ENCODE measurements around the gene YWHAB.
A peak's percentile ranks its signal among the peaks of the same experiment; 100 is the strongest.
"Not testable (repeated sequence)": the region's sequence is repeated elsewhere in the genome, so short reads cannot be mapped to it uniquely, and the experiment has no call there.

Gene YWHAB

DNA sequence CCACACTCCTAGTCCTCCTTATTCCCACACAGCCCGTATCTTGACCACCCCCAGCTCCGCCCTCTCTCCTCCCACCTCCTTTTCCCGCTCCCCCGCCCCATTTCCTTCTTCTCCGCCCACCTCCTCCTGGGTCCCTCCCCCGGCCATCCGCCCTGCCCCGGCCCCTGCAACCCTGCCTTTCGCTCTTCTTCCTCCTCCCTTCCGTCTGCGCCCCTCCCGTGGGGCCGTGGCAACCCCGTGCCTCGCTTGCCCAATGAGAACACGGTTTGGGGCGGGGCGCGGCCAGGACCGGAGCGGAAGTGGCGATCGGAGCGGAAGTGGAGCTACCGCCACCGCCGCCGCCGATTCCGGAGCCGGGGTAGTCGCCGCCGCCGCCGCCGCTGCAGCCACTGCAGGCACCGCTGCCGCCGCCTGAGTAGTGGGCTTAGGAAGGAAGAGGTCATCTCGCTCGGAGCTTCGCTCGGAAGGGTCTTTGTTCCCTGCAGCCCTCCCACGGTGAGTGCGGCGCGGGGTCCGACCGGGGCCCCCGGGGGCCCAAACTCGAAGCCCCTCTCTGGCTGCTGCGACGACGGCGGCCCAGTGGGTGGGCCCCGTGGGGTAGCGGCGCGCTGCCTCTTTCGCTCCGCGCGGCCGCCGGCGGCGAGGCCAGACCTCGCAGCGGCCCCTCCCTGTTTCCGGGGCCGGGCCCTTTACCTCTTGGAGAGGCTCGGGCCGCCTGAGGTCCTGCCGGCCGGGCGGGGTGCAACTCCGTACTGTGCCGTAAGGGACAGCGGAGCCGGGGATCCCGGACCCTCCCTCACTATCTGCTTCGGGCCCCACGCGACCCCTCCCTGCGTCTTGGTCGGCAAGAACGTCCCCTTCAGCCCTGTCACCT is at the start of gene YWHAB:
Gene YWHAB, plus strand, starts transcription at position 314 of the 874 bp plus-strand sequence. CDS start 15,829 bp downstream, outside the sequence.
- DNase-seq, result peak; percentile 100

DNA sequence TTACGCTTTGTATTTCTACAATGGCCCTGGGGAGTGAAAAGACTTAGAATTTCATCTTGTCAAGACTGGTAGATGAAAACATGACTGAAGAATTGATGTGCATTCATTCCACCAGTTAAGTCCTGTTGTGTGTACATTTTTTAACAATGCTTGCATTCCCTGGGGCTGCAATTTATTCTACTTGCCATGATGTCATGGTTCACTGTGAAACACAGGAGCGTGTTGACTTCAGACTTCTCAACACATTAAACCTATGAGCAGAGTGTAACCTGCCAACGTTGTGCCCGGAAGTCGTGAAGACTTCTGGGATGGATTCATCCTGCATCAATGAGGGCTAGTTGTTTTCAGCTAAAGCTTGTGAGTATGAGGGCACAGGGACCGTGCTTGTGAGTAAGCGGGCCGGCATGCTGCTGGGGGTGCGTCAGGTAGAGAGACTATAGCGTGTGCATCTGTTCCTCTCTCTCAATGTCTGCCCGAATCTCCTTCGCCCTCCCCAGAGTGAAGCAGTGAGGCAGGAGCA is 48.8 kb upstream of the YWHAB start:
- no peak for DNase-seq

DNA sequence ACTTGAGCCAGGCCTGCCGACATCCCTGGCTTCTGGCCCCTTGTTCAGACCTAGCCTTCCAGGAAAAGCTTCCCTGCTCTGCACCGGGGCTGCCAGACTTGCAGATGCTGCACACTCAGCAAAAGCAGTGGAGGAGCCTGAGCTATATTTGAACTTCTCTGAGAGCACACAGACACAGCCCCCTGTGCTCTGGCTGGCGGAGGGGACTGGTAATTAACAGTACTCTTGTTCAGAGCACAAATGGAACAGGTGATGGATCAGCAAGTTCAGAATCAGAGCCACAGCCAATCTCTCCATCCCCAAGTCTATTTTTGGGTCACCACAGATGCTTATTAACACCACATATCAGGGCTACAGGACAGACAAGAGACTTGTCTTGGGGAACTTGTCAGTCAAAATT is 47.6 kb upstream of the YWHAB start:
- DNase-seq, result peak; percentile 45

DNA sequence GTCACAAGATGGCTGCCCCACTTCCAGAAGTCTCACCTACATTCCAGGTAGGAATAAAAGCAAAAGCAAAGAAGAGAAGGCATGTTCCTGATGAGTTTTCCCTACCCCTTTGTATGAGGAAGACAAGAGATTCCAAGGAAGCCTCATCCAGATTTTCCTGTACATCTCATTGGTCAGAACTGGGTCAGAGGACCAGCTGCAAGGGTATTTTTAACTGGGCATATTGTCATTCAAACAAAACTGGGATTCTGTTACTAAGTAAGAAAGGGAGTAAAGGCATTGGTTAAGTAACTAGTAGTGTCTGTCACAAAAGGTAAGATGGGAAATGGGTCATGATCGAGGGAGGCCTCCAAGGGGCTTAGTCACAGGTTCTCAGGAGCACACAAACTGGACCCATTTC is 47.0 kb upstream of the YWHAB start:
- DNase-seq, result no peak

DNA sequence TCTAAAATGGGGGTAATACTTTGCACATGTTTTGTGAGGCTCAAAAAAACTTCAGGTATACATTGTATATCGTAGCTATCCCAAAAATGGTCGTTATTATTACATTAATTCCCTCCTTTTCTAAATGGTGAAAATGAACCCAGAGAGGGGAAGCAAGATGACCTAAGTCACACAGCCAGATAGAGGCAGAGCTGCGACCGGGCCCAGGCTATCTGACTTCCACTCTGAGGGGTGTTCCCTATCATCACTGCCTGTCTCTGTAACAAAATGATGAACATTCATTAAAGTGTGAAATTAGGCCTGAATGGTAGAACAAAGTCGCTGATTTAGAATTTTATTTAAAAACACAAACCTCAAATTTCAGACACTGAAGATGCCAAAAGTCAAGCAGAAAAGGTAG is 46.0 kb upstream of the YWHAB start:
- no peak for DNase-seq

DNA sequence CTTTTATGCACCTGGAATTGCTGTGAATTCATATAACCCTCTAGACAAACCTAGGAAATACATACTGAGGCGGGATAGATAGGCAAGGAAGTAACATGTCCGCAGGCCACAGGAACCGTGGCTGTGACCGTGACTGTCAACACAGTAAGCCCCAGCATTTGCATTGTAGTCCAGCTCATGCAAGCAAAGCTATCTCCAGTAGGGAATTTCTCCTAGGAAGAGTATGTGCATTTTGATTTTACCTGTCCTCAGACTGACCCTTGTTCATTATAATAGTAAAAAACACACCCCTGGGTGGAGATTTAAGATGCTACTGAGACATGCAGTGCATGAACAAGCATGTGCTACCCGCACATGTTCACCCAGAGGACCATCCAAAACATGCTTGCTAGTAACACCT is 44.7 kb upstream of the YWHAB start:
- DNase-seq, result no peak

DNA sequence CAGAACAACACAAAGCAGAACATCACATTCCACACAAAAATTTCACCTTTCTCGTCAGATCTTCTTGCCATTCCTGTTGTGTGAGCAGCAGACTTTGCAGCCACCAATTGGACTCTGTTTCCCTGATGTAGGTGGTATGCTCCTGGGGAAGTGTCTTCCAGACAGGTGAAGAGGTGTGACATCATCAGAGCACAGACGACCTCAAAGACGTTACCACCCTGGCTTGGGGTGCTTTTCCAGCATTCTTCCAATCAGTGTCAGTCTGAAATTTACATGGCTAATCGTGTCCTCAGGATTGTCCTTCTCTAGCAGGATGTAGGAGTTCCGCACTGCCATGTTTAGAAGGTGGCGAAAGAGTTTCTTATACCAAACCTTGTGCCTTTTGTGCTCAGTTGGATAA is 43.5 kb upstream of the YWHAB start:
- no peak for DNase-seq

DNA sequence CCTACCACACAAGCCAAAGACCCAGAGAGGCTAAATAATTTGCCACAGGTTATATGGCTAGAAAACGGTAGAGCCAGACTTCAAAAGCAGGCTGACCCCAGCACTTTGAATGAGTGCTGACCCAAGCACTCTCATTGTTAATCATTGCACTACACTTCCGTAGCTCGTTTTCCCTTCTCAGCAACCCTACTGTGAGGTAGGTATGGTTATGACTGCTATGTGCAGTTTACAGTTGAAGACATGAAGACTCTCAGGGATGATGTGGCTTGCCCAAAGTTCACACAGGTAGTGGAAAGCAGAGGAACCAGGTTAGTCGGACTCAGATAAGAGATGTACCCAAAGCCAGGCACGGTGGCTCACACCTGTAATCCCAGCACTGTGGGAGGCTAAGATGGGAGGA is 41.6 kb upstream of the YWHAB start:
- DNase-seq, result no peak

DNA sequence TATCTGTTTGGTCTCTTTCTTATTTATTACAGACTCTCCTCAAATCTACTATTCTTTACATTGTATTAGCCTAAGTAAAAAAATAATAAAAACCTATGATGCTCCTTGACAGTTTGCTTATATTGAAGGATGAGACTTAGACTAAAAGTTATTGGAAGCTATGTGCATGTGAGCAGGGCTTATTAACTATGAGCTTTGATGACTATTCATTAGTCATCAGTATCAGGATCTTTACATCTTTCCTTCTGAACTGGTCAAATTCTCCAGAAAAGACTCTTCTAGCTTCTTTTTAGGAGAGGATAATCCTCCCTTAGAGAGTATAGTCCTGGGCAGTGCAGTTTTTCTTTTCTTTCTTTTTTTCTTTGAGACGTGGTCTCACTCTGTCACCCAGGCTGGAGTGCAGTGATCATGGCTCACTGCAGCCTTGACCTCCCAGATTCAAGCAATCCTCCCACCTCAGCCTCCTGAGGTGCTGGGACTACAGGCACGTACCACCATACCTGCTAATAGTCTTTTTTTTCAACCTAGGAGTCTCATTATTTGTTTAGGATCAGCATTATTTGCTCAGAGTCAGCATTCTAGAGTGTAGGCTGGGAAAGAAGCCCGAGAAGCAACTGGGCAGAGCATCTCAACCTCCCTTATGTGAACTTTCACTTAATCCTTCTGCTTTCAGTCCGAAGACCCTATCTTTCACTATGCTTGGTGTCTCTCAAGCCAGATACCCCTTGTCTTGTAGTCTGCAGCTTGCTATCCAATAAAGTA is 37.1 kb upstream of the YWHAB start:
- no peak for DNase-seq

DNA sequence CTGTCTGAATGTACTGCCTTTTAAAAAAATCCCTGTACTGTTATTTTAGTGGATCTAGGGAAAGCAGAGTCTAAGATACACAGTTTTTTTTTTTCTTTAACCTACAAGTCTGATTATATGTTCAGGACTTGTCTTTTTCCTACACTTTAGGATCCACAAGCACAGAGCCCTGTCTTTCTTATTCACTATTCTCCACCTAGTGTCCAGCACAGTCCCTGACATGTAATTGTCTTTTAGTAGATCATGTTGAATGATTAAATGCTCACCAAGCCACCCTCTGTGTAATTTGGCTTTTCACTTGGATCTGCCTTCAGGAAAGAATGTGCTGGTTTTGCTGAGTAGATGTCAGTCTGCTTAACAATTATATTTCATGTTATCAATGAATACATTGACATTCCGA is 35.8 kb upstream of the YWHAB start:
- DNase-seq, result no peak

DNA sequence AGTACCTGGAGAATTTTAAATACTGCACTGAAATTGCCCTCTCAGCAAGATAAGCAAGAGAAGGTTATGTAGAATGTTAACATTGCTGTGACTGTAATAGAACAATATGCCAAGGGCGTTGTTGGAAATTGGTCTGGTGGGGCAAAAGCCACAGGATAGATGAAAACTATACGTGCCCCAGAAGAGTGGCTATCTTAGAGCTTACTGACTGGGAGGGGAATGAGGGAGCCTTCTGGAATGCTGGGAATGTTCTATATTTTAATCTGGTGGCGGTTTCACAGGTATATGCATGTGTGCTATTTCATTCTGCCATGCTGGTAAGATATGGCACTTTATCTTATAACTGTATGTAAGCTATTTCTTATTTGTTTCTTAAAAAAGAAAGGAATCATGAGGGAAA is 35.2 kb upstream of the YWHAB start:
- DNase-seq, result no peak

DNA sequence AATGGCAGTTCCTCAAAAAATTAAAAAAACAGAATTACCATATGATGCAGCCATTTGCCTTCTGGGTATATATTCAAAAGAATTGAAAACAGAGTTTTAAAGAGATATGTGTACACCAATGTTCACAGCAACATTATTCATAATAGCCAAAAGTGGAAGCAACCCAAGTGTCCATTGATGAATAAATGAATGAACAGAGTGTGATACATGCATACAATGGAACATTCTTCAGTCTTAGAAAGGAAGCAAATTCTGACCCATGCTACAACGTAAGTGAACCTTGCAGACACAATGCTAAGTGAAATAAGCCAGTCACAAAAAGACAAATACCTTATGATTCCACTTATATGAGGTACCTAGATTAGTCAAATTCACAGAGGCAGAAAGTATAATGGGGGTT is 34.7 kb upstream of the YWHAB start:
- no peak for DNase-seq

DNA sequence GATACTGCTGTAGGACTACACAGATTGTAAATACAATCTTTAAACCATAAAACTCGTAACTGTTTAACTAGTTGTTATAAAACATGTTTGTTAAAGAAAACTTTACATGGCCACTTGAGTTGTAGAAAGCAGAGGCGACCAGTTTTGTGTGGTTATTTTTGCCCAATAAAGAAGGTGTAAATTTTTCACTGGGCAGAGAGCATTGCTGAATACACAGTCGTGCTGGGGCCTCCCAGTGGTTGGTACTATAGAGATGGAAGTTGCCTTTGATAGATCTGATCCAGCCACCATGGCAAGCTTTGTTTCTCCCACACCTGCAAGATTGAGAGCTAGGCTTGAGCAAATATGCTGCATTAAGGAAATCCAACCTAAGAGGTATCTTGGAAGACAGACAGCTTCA is 34.0 kb upstream of the YWHAB start:
- no peak for DNase-seq

DNA sequence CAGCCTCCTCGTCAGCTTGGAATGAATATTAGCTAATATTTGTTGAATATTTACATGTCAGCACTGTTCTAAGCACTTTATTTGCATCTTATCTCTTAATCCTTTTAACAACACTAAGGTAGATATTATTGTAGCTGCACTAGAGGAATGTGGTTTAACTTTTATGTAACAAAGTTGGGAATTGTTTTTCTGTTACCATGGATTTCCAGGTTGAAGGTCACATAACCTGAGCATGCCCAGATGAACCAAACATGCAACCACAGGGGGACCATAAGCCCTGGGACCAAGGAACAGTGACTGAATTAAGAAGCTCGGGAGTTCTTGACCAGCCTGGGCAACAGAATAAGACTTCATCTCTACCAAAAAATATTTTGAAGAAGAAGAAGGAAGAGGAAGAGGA is 29.1 kb upstream of the YWHAB start:
- no peak for DNase-seq

DNA sequence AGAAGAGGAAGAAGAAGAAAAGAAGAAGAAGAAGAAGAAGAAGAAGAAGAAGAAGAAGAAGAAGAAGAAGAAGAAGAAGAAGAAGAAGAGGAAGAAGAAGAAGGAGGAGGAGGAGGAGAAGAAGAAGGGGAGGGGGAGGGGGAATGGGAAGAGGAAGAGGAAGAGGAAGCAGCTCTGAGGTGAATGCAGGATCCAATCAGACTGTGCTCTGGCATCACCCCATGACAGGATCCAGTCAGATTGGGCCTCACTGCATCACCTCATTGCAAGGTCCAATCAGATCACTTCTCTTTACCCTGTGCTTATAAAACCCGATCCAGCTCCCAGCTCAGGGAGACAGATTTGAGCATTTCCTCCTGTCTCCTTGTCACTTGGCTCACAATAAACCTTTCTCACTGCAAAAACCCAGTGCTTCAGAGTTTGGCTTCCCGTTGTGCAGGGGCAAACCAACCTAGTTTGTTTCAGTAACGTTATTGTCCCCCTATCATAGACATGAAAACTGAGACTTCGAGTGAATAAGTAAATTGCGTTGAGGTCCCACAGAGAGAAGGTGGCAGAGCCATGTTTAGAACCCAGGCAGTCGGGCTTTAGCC is 28.6 kb upstream of the YWHAB start:
- no peak for DNase-seq

DNA sequence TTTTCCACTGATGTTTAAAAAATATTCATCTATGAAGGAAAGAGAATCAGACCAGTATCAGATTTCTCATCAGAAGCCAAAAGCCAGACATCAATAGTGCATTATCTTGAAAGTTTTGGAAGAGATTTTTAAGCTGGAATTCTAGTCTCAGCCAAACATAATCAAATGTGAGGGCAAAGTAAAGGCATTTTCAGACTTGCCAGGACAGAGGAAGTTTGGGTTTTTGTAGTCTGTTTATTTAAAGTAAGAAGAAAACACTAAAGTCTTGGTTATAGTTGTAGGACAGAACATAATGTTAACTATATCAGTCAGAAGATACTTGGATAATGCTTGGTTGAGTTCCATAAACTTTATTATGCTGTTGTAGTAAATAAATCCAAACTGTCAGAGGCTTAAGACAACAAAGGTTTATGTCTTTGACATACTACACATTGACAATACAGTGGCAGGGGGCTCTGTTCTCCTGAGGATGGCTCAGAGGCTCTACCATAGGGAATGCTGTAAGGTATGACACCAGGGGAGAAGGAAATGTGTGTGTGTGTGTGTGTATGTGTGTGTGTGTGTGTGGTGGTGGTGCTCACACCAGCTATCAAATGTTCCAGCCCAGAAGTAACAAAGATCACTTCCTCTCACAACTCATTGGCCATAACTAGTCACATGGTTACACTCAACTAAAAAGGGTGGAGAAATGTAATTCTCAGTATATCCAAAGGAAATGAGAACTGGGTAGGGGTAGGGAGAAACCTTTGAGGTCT is 26.7 kb upstream of the YWHAB start:
- DNase-seq, result no peak

DNA sequence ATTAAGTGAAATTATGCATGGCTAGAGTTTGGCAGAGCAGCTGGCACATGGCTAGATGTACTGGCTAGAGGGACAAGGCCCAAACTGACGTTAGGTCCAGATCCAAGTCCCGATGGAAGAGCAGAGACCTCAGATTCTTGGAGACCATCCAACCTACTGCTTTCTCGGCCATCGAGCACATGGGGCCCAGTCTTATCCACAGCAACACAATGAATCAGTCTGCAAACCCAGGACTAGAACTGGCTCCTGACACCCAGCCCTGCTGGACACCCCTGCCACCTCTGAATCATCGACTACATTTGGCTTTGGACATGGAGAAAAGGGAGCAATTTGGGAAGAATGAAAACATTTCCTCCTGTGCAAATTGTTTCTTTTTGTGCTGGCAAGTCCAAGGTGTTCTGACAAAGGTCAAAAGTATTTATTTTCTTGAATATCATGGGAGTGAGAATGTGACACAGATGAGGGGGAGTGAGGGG is 23.9 kb upstream of the YWHAB start:
- peak; percentile 30 for DNase-seq

DNA sequence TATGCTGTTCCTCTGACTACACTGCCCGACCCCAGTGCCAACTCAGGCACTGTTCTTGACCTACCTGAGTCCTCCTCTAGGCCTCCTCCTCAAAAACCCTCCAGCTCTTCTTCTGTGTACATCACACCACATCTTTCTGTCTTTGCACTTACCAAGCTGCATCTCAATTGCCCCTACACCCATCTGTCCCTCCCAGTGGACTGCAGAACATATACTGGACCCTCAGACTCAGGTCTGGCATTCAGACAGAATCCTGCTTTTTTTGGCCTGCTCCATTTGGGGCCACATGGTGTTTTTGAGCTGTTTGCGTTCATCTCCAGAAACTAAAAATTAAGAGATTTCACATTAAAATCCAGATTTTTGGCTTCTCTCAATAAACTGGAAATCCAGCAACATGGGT is 23.2 kb upstream of the YWHAB start:
- no peak for DNase-seq

DNA sequence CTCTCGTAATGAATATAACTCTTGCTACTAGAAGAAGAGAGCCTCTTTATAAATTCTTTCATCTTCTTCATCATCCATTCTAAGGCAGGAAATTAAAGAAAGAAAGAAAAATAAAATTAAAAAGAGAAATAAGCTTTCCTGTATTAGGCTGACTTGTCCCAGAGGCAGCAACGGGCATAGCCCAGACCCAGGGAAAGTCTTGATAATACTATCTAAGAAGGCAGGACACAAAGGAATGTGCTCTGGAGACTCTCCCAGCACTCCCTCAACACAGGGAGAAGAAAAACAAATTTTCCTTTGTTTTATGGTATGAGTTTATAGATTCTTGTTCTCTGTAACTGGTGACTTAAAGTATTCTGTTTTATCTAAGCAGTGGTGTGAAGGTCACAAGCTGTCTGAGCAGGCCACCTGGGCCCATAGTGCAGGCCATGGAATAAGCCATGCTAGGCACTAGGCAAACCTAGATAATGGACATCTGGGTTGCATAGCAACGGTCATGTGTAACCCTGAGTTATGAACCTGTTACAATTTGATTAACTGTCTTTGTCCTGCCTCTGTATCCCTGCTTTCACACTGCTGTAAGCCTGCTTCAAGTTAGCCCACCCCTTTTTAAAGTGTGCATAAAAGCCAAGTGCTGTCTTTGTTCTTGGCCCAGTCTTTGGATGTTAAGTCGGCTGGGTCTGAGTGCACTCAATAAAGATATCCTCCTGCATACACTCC is 22.0 kb upstream of the YWHAB start:
- DNase-seq, result not testable (repeated sequence)

DNA sequence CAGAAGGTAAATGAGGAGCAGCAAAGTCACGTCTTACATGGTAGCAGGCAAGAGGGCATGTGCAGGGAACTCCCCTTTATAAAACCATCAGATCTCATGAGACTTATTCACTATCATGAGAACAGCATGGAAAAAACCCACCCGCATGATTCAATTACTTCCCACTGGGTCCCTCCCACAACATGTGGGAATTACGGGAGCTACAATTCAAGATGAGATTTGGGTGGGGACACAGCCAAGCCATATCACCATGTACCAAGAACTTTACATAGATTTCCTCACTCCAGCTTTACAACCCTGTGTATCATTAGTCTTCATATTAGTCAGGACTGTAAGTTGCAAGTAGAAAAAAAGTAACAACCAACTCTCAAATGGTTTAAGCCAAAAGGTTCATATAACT is 21.0 kb upstream of the YWHAB start:
- DNase-seq, result not testable (repeated sequence)

DNA sequence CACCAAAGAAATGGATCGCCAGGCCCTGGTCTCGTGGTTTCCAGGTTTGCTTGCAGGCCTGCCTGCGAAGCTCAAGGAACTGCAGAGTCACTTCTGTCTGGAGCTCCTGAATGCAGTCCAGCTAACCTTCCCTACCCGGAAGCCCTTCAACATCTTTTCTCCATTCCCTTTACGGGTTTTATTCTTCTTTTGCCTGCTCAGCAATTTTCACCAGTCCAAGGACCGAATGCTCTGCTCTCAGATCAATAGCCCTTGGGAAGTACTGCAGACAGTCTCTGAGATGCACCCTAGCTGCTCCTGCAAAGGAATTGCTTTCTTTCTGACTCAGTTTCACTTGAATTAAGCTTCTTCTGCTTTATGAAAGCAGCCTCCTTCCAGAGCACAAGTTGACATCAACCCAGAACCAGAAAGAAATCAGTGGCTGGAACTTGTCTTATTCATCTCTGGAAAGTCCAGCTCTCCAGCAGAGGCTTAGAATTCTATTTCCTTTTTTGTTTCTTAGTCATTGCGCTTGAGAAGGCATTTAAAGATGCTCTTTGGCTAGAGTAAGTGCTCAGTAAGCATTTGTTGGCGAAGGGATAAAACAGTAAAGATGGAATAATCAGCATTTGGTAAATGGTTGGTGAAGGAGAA is 18.7 kb upstream of the YWHAB start:
- DNase-seq, result no peak

DNA sequence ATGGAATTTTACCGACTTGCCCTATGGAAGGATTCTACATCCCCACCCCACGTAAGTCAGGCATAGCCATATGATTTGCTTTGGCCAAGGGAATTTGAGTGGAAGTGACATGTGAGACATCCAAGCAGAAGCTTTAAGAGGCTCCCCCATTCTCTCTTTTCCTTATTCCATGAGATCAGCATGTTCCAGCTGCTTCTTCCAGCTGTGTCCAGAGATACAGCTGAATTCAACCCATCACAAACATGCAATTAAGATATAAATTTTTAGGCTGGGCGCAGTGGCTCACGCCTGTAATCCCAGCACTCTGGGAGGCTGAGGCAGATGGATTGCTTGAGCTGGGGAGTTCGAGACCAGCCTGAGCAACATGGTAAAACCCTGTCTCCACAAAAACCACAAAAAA is 16.0 kb upstream of the YWHAB start:
- DNase-seq, result no peak
